ENCODE measurements around the gene FRMPD1.

- TF ChIP-seq, protein P1, sequence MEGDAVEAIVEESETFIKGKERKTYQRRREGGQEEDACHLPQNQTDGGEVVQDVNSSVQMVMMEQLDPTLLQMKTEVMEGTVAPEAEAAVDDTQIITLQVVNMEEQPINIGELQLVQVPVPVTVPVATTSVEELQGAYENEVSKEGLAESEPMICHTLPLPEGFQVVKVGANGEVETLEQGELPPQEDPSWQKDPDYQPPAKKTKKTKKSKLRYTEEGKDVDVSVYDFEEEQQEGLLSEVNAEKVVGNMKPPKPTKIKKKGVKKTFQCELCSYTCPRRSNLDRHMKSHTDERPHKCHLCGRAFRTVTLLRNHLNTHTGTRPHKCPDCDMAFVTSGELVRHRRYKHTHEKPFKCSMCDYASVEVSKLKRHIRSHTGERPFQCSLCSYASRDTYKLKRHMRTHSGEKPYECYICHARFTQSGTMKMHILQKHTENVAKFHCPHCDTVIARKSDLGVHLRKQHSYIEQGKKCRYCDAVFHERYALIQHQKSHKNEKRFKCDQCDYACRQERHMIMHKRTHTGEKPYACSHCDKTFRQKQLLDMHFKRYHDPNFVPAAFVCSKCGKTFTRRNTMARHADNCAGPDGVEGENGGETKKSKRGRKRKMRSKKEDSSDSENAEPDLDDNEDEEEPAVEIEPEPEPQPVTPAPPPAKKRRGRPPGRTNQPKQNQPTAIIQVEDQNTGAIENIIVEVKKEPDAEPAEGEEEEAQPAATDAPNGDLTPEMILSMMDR (conservative IDR thresholded peaks at IDR 0.05): no peak
- no peak for TF ChIP-seq EZH2 (IDR thresholded peaks at IDR 0.05; ENCODE audit: low read depth)
Observed at GRCh38 chr9:37719526-37719925, 68.8 kb downstream of the FRMPD1 start.
